Adipose tissue (tissue), 3 donors: ENCODE measurements around the gene PLCL1. TPM values are rescaled to one million over a fixed set of nuclear protein-coding genes. Genes with fewer than 3 reads are reported as not detected.

ENCODE experiments used
- H3K27ac ChIP-seq: one replicate; pipeline ENCODE4 v1.5.1; 2013; ENCODE audit warnings: low read depth, low read length
- WGBS, 3 donors: extraction: QIAGEN DNeasy Blood & Tissue Kit; methylation state at CpG; one replicate each; pipeline ENCODE4 v1.1.7; 2013; 5-methylcytosine and 5-hydroxymethylcytosine counted together
- polyA plus RNA-seq, 3 donors: library from polyadenylated mRNA; stranded (reverse); fragments of 200-250 nt; gene quantifications; one replicate each; pipeline ENCODE4 v1.2.3, GENCODE V29; 2013
- donor health status: healthy with polysubstance abuse.
- donor health status: Bipolar disorder and iron deficiency.
- donor health status: healthy.

PLCL1 gene
- polyA plus RNA-seq, 3 donors = 0.39 to 2.3 (median 2.0) TPM

GRCh38 chr2:198055716-198056115 lies 251.3 kb downstream of the PLCL1 start:
- 60 to 72% (median 71%) methylated on average over 2 of the region's 2 CpGs for WGBS, 3 donors

GRCh38 chr2:198056836-198057235 lies 252.4 kb downstream of the PLCL1 start:
- H3K27ac ChIP-seq = no peak overlapping the region
- 79 to 92% (median 92%) methylated on average over 2 of the region's 2 CpGs for WGBS, 3 donors

More at GRCh38 chr2:198055716-198056115, 251.3 kb downstream of the PLCL1 start:
- no peak overlapping the region for H3K27ac ChIP-seq

DNA sequence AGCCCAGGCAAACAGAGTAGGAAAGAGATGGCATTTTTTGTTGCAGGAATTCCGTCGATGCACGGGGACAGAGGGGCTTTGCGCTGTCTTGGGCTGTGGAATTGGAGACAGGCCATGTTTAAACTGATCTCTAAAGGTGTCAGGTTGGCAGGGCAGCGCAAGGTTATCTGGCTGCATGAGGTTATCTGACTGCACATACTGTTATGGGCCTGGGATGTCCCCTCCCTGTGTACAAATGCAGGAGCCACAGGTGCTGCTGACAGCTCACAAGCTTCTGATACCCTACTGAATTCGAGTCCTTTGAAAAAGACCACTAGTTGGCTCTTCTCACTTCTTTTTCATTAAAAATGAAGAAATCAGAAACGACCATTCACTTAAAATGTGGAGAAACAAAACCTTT lies 255.4 kb downstream of the PLCL1 start:
- 43 to 83% (median 78%) methylated on average over 7 of the region's 7 CpGs for WGBS, 3 donors
- H3K27ac ChIP-seq = no peak overlapping the region

DNA sequence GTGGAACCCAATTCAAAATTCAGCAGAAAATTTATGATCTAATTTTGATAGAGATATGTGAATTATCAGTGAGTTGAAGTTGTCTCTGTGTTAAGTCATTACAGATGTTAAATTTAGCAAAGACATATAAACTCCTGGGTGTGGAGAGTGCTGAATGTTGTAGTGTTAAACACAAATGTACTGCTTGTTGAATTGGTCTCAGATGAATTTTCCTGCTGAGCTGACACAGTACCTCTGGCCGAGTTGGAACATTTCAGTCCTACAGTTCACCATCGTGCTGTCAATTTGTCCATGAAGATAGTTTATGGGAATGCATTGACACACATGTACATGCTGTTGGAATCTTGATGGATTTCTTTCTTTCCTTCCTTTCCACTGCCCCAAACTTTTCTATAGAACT lies 255.9 kb downstream of the PLCL1 start:
- no peak overlapping the region for H3K27ac ChIP-seq
- WGBS, 3 donors = 55 to 74% (median 66%) methylated on average over 2 of the region's 2 CpGs

DNA sequence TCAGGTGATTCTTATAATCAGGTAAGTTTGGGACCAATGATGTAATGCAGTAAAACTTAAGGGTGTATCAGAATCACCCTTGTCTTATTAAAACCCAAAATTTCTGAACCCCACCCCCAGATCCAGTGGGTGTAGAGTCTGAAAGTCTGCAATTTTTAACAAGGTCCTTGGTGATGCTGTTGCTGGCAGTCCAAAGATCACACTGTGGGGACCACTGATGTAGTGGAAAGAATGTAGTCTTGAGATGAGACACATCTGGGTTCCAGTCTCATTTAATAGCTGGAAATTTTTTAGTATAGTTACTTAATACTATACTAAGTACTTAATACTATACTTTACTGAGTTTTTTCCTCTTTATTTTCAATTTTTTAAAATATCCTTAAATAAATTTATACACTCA lies 258.4 kb downstream of the PLCL1 start:
- H3K27ac ChIP-seq = no peak overlapping the region

GRCh38 chr2:198063242-198063641 lies 258.8 kb downstream of the PLCL1 start:
- no peak overlapping the region for H3K27ac ChIP-seq
- WGBS, 3 donors = 41 to 89% (median 87%) methylated on average over 1 of the region's 1 CpG

DNA sequence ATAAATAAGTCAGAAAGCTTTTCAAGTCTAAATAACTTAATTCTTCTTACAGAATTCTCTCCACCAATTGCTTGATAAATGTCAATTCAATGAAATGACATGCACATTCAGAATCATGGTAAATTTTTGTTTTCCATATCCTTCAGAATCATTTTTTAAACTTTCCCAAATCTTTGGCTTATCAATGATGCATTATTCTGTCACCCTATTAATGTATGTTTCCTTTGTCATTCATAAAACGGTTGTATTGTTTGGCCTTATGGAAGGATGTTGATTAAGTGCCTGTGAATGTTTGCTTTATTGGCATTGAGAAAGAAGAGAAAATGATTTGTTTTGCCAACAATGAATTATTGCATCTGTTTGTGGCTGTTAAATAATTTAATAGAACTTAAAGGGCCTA lies 260.9 kb downstream of the PLCL1 start:
- H3K27ac ChIP-seq = no peak overlapping the region
- 29 to 80% (median 79%) methylated on average over 1 of the region's 1 CpG for WGBS, 3 donors

DNA sequence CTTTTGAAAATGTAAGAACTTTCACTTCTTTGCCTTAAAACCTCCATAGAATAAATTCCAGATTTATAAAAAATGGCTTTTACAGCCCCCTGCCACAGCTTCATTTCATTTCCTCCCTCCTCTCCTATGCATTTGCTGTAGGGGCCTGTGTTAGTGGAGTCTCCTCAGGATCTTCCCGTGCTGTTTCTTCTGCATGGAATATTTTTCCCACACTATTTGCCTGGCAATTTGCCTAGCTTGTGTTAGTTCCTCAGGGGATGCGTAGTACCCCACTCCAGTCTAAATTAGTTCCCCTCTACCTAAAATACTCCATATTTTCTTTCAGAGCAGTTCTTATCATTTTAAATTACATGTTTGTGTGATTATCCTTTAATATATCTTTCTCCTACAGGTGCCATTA lies 262.2 kb downstream of the PLCL1 start:
- no peak overlapping the region for H3K27ac ChIP-seq
- WGBS, 3 donors = 86 to 93% (median 86%) methylated on average over 2 of the region's 2 CpGs

GRCh38 chr2:198072655-198073054 lies 268.3 kb downstream of the PLCL1 start:
- no peak overlapping the region for H3K27ac ChIP-seq

DNA sequence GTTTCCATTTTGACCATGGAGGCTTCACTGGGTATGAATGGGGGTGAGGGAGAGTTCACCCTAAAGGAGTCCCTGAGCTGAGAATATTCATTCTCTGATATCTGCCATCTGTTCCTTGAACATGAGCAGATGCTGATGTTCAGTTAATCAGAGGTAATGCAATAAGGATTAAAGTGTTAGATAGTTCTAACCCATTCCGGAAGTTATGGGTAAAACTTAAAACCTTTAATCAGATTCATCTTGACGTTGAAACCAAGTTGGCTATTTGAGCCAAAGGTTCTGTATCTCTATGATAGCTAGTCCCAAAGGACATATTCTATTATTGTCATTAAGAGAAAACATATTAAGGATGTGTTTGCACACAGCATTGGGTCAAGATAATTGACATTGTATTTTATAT lies 268.9 kb downstream of the PLCL1 start:
- no peak overlapping the region for H3K27ac ChIP-seq
- WGBS, 3 donors = 69 to 87% (median 77%) methylated on average over 2 of the region's 2 CpGs

GRCh38 chr2:198077477-198077876 lies 273.1 kb downstream of the PLCL1 start:
- WGBS, 3 donors = 74 to 91% (median 84%) methylated on average over 1 of the region's 1 CpG
- no peak overlapping the region for H3K27ac ChIP-seq

DNA sequence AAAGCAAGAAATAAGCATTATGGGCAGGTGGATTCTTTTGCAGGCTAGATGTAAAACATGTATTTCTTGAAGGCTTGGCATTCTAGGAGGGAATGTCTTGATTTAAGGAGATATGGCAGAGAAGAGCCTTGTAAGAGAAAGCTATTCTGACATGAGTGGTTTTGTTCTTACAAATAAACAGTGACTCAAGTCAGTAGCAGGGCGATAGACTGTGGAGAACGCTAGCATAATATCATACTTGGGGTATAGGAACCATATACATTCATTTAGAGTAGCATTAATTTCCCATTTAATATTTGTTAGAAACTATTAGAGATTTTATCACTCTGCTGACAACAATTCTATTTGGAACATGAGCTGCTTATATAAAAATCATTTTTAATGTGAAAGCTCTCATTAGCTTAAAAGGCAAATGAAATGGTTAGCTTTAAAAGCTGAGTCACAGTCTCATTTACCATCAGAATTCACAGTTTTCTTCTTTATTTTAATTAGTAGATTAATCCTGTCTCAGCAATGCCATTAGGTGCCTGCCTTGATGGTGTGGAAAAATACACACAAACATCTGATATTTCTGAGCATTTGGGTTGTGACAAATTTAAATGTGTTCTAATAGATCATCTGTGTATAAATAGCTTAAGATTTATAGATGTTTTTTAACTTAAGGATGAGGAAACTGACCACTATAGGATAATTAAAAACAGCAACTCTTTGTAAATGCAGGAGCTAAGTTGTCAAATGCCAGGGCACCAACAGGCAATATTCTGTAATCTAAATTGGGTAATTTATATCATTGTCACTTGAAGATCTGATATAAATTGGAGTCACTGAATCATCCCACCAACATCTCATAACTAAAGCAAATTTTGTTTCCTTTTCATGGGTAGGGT lies 276.7 kb downstream of the PLCL1 start:
- 81 to 100% (median 94%) methylated on average over 2 of the region's 2 CpGs for WGBS, 3 donors
- H3K27ac ChIP-seq = no peak overlapping the region

GRCh38 chr2:198084156-198084555 lies 279.8 kb downstream of the PLCL1 start:
- 93 to 97% (median 94%) methylated on average over 6 of the region's 6 CpGs for WGBS, 3 donors
- H3K27ac ChIP-seq = no peak overlapping the region

DNA sequence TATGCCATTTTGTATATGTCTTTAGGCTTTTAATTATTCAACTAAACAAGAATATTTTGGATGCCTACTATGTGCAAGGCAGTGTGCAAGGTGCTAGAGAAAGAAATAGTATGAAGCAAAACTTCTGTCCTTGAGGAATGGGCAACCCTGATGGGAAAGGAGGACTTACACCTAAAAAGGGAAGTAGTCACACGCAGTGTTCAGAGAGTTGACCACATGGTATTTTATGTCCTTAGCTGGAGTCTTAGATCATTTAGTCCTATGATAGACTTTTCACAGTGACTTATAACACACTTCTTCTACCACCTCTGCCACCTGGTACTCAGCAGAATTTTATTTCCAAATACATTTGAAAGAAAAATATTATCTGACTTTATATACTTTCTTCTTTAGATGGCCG lies 291.6 kb downstream of the PLCL1 start:
- WGBS, 3 donors = 82 to 90% (median 83%) methylated on average over 2 of the region's 2 CpGs
- no peak overlapping the region for H3K27ac ChIP-seq

DNA sequence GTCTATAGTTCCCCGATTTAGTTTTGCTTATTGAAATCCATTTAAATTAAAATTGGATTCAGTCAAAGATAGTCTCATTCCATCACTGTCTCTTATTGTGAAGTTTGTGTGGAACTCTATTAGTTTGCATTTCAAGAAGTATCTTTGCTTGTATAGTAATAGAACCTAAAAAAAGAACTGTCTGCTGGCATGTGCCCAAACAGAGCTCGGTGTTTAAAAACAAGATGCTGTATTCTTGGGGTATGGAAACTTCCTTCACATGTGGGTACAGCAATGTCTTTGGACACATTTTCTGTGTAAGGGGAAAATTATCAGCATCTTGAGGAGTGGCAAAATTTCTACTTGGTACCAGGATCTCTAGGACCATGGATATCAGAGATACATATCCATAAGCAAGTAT lies 292.6 kb downstream of the PLCL1 start:
- 72 to 87% (median 72%) methylated on average over 2 of the region's 2 CpGs for WGBS, 3 donors
- H3K27ac ChIP-seq = no peak overlapping the region

GRCh38 chr2:198097630-198098029 lies 293.2 kb downstream of the PLCL1 start:
- WGBS, 3 donors = 75 to 84% (median 83%) methylated on average over 3 of the region's 3 CpGs
- no peak overlapping the region for H3K27ac ChIP-seq

DNA sequence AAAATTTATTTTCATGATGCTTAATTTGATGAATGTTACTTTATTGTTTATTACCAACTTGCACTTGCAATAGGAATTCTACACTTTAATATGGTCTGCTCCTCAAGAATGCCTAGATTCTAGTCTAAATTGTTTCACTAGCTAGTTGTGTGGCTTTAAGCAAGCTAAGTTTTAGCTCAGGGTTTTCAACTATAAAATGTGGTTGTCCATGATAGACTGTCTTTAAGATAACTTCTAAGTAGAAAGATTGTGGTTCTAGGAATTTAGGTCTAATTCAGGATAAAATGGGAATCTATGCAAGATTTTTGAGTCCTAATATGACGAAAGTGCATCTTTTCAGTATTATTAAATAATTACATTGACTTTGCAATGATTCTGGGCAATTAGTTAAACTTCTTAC lies 294.0 kb downstream of the PLCL1 start:
- WGBS, 3 donors = 89 to 97% (median 93%) methylated on average over 1 of the region's 1 CpG
- H3K27ac ChIP-seq = no peak overlapping the region

DNA sequence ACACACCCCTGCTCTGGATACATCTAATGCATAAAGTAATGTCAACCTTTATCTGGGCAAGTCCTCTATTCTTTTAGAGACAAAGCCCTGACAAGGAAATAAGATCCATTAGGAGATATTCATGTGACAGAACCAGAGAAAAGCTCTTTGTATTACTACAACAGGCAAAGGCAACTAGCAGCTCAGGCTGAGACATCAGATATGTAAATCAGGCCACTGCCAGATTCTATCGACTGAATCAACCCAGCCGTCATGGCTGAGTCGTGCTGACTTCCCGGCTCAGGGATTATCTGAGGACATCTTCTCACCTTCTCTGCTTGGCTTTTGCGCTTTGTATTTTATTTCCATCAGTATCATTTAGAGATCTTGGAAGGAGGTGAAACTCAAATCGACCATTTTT lies 294.5 kb downstream of the PLCL1 start:
- H3K27ac ChIP-seq = no peak overlapping the region
- 51 to 85% (median 85%) methylated on average over 6 of the region's 6 CpGs for WGBS, 3 donors

DNA sequence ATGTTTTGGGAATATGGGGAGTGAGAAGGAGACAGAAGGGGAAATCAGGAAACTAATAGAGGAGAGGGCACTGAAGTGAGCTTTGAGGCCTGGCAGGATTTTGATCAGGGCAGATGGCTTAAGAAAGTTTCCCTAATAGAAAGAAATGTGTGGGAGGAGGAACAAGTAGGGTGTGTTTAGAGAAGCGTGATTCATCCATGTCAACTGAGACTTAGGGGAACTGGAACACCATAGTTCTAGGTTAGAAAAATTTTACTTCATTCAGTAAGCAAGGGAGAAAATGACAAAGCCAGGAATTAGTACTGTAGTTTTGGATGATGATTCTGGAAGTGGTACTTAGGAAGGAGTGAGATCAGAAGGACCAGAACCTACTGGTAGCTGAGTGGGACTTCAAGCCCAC lies 296.0 kb downstream of the PLCL1 start:
- H3K27ac ChIP-seq = no peak overlapping the region
- 58 to 86% (median 68%) methylated on average over 1 of the region's 1 CpG for WGBS, 3 donors

DNA sequence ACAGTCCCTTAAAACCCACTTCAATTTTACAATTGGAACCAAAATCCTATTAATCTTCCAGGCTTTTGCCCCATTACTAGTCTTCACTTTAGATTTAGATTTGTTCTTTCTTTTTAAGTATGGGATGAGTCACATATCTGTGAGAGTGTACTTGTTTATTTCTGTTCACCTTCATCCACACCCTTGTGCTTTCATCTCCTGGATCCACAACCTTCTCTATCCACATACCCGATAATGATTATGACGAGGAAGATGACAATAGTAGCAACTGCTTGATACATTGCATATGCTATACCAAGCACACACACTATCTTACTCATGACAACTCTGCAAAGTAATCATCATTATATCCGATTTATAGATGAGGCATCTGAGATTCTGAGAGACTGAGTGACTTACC lies 297.3 kb downstream of the PLCL1 start:
- H3K27ac ChIP-seq = no peak overlapping the region
- 96 to 97% (median 96%) methylated on average over 3 of the region's 3 CpGs for WGBS, 3 donors
